HepG2 (cell line): ENCODE results near the gene SYT1. TPM values are rescaled to one million over a fixed set of nuclear protein-coding genes. Genes with fewer than 3 reads are reported as not detected.

Source experiments
- ATAC-seq: fragments of 200-7000 bp; cut with Tn5 transposase; 3 replicates; pipeline ENCODE4 v1.9.1; 2020; ENCODE audit warnings: mild to moderate bottlenecking, moderate library complexity
- BruUV-seq: library from RNA; stranded (reverse); fragments of 400-500 nt; replicated peaks from 2 replicates; lab custom pipeline; 2021; lab: Mats Ljungman, UMichigan
- CTCF ChIA-PET: fragments of 300-600 bp; formaldehyde crosslinking; extraction: SDS; loops from one replicate; lab custom pipeline; 2021; ENCODE audit warnings: low total read pairs, inconsistent platforms, low intra/inter-chr PET ratio; lab: Yijun Ruan, JAX
- POLR2A ChIA-PET: fragments of 350-600 bp; sonication (Branson Sonifier 250); formaldehyde crosslinking; loops from one replicate; lab custom pipeline; 2020; ENCODE audit warnings: antibody characterized with exemption, inconsistent platforms; lab: Yijun Ruan, JAX
- DNase-seq: peaks from one replicate; pipeline ENCODE4 v3.0.0-alpha.2; 2015; ENCODE audit warnings: low spot score
- FAIRE-seq: peaks from 3 replicates; lab custom pipeline; 2011; peaks lifted over from hg19 to GRCh38; lab: Jason Lieb, UNC
- H2AFZ ChIP-seq: one replicate; pipeline ENCODE4 v1.6.1; 2011; ENCODE audit warnings: low read length, inconsistent platforms
- H3K27ac ChIP-seq: fragments of 300-600 bp; 3 replicates; pipeline ENCODE4 v1.8.0; 2011; ENCODE audit warnings: mixed run types, mild to moderate bottlenecking, mixed read lengths, low read length, inconsistent platforms; ENCODE audit not compliant: insufficient read depth; ENCODE audit errors: extremely low read length
- H3K27me3 ChIP-seq, 2 experiments: fragments of 200-600 bp in 1 of 2; 2 replicates in 1 of 2; 3 replicates in 1 of 2; pipeline versions ENCODE4 v1.6.0 to v1.8.0; 2011; ENCODE audit warnings: low read length in 2 of 2, mild to moderate bottlenecking in 2 of 2, moderate library complexity in 2 of 2, inconsistent platforms in 1 of 2; ENCODE audit not compliant: insufficient read depth in 2 of 2, control insufficient read depth in 1 of 2
- H3K36me3 ChIP-seq, 2 experiments: fragments of 200-600 bp in 1 of 2; replicated peaks in 1 of 2; 2 replicates in 1 of 2; 3 replicates in 1 of 2; pipeline versions ENCODE4 v1.5.1 to v1.8.0; 2011; ENCODE audit warnings: low read length in 2 of 2, inconsistent platforms in 1 of 2; ENCODE audit not compliant: insufficient read depth in 2 of 2, control insufficient read depth in 1 of 2
- H3K4me1 ChIP-seq: 2 replicates; pipeline ENCODE4 v1.5.1; 2012; ENCODE audit warnings: low read length, inconsistent platforms; ENCODE audit not compliant: insufficient read depth
- H3K4me2 ChIP-seq: 2 replicates; pipeline ENCODE4 v1.6.0; 2011; ENCODE audit warnings: low read depth, low read length, inconsistent platforms
- H3K4me3 ChIP-seq, 3 experiments: fragments of 200-600 bp in 1 of 3; sonication (generic), shearing (Covaris generic) in 1 of 3; replicated peaks in 1 of 3; 2 replicates each; pipeline ENCODE4 v1.5.1; 2011 to 2016; ENCODE audit warnings: low read length in 3 of 3, inconsistent platforms in 2 of 3, low read depth in 2 of 3, mild to moderate bottlenecking in 2 of 3, control low read depth in 1 of 3, mixed read lengths in 1 of 3; ENCODE audit not compliant: insufficient read depth in 1 of 3
- H3K79me2 ChIP-seq: one replicate; pipeline ENCODE4 v1.6.1; 2011; ENCODE audit warnings: low read length, inconsistent platforms; ENCODE audit not compliant: insufficient read depth
- H3K9ac ChIP-seq: 2 replicates; pipeline ENCODE4 v1.6.0; 2011; ENCODE audit warnings: mild to moderate bottlenecking, low read depth, low read length, inconsistent platforms; ENCODE audit not compliant: insufficient read depth
- H3K9me3 ChIP-seq: 2 replicates; pipeline ENCODE4 v1.5.1; 2012; ENCODE audit warnings: mild to moderate bottlenecking, low read length
- H4K20me1 ChIP-seq: 2 replicates; pipeline ENCODE4 v1.6.0; 2011; ENCODE audit warnings: inconsistent platforms, mild to moderate bottlenecking, low read length, moderate library complexity; ENCODE audit not compliant: insufficient read depth
- ARHGAP35 ChIP-seq: sonication (generic); formaldehyde crosslinking; IDR thresholded peaks from 2 replicates; pipeline ENCODE4 v1.9.0; 2022; ENCODE audit warnings: mild to moderate bottlenecking, inconsistent platforms, moderate library complexity, missing genetic modification reagents, borderline replicate concordance
- ARNTL ChIP-seq: sonication (generic); formaldehyde crosslinking; IDR thresholded peaks from 2 replicates; pipeline ENCODE4 v1.4.0; 2020; ENCODE audit warnings: mild to moderate bottlenecking, missing genetic modification reagents
- EZH2 ChIP-seq: conservative IDR thresholded peaks from 2 replicates; pipeline ENCODE4 v1.6.1; 2012; ENCODE audit warnings: mild to moderate bottlenecking, low read depth, low read length, moderate library complexity
- GMEB2 ChIP-seq: IDR thresholded peaks from 2 replicates; pipeline ENCODE4 v1.6.1; 2016; ENCODE audit warnings: missing biosample characterization, missing genetic modification reagents, low read depth
- KAT2B ChIP-seq: fragments of 150-350 bp; IDR thresholded peaks from 2 replicates; pipeline ENCODE4 v1.6.1; 2014; ENCODE audit warnings: low read depth, low read length, borderline replicate concordance
- NCOA5 ChIP-seq: sonication (generic); formaldehyde crosslinking; IDR thresholded peaks from 2 replicates; pipeline ENCODE4 v1.4.0; 2020; ENCODE audit warnings: missing genetic modification reagents
- PAXIP1 ChIP-seq: sonication (generic); formaldehyde crosslinking; conservative IDR thresholded peaks from 2 replicates; pipeline ENCODE4 v1.4.0; 2020; ENCODE audit warnings: mild to moderate bottlenecking, missing genetic modification reagents, moderate library complexity
- ZBTB49 ChIP-seq: sonication (generic); formaldehyde crosslinking; IDR thresholded peaks from 2 replicates; pipeline ENCODE4 v1.4.0; 2020; ENCODE audit warnings: missing genetic modification reagents, borderline replicate concordance
- ZNF124 ChIP-seq: sonication (generic); formaldehyde crosslinking; IDR thresholded peaks from 2 replicates; pipeline ENCODE4 v1.4.0; 2020; ENCODE audit warnings: missing genetic modification reagents
- ZNF138 ChIP-seq: sonication (generic); formaldehyde crosslinking; IDR thresholded peaks from 2 replicates; pipeline ENCODE4 v1.5.0; 2020; ENCODE audit warnings: mild to moderate bottlenecking, low read depth, missing genetic modification reagents
- ZNF414 ChIP-seq: sonication (generic); formaldehyde crosslinking; IDR thresholded peaks from 2 replicates; pipeline ENCODE4 v1.5.0; 2020; ENCODE audit warnings: missing genetic modification reagents
- ZNF546 ChIP-seq: sonication (generic); formaldehyde crosslinking; conservative IDR thresholded peaks from 2 replicates; pipeline ENCODE4 v1.8.1; 2023; ENCODE audit warnings: mild to moderate bottlenecking, missing genetic modification reagents
- ZNF605 ChIP-seq: sonication (generic); formaldehyde crosslinking; IDR thresholded peaks from 2 replicates; pipeline ENCODE4 v1.8.0; 2022; ENCODE audit warnings: mild to moderate bottlenecking, missing genetic modification reagents
- ZSCAN31 ChIP-seq: sonication (generic); formaldehyde crosslinking; IDR thresholded peaks from 2 replicates; pipeline ENCODE4 v1.5.0; 2020; ENCODE audit warnings: low read depth, mild to moderate bottlenecking, missing genetic modification reagents
- ZZZ3 ChIP-seq: sonication (generic); formaldehyde crosslinking; IDR thresholded peaks from 2 replicates; pipeline ENCODE4 v1.4.0; 2020; ENCODE audit warnings: missing genetic modification reagents, mild to moderate bottlenecking, borderline replicate concordance
- WGBS: methylation state at CpG from one replicate; pipeline ENCODE4 v1.1.6; 2017; ENCODE audit warnings: low lambda C conversion rate; 5-methylcytosine and 5-hydroxymethylcytosine counted together
- in situ Hi-C: cut with HindIII; loops from 2 replicates; pipeline ENCODE4 v1.10.0; 2017; ENCODE audit warnings: low pct_unique_long_range_greater_than_20kb; ENCODE audit not compliant: extremely low pct_ligation_motif_present
- intact Hi-C: fragments of 100-400 bp; cut with micrococcal nuclease; formaldehyde crosslinking; loops from one replicate; pipeline ENCODE4 v1.10.0; 2022; ENCODE audit not compliant: unreplicated experiment
- polyA plus RNA-seq, 8 experiments: library from polyadenylated mRNA; depleted of rRNA in 3 of 8; stranded (reverse) in 7 of 8; unstranded in 1 of 8; fragments of >200 nt; fragmentation: Illumina TruSeq in 4 of 8; extraction: Trizol in 4 of 8; gene quantifications; 2 replicates each; pipeline versions ENCODE4 v1.2.1 to v1.2.3, GENCODE V29; 2011 to 2016; ENCODE audit warnings: low read depth in 4 of 8, missing spikeins in 1 of 8, mixed read lengths in 1 of 8; ENCODE audit not compliant: insufficient read depth in 1 of 8
- total RNA-seq, 5 experiments: library from RNA; depleted of rRNA; stranded (reverse); fragments of >200 nt; fragmentation: Illumina TruSeq; extraction: Trizol; gene quantifications; 2 replicates each; pipeline ENCODE4 v1.2.3, GENCODE V29; 2016; ENCODE audit warnings: low read depth in 1 of 5

Gene SYT1
- total and polyA plus RNA-seq, 2 of the 13 experiments (the other 11 are each of a cell fraction or from before 2014, with no cell fraction given), result not detected

- TF ChIP-seq ZNF546 (no peak), ZZZ3 (CRISPR knock-in tag) (no peak), ZNF124 (CRISPR knock-in tag) (no peak), KAT2B (no peak), PAXIP1 (CRISPR knock-in tag) (no peak), EZH2 (no peak)
These were observed 181.4 kb downstream of the SYT1 start (continued) for GRCh38 chr12:79046021-79046420.

GRCh38 chr12:79048962-79049361 lies 184.4 kb downstream of the SYT1 start:
- Histone ChIP-seq H3K36me3 (no peaks in the 10 kb centered on the region), H3K79me2 (no peaks in the 10 kb centered on the region), H3K4me3 (no peak overlapping the region), H4K20me1 (no peaks in the 10 kb centered on the region), H3K4me2 (no peak overlapping the region), H3K4me1 (0 out of 2 replicates have a peak, but pooled peaks cover 4% of the 10 kb centered on the region), H3K27me3 (no peaks in the 10 kb centered on the region), H3K9ac (no peak overlapping the region)
- intact Hi-C loops, result no loop called here
- WGBS, result 0% methylated on average over 3 of the region's 3 CpGs
- CTCF ChIA-PET, result no interaction called here
- DNase-seq (no peak), ATAC-seq (no peak), FAIRE-seq (no peak)
- in situ Hi-C loops, result no loop called here
- BruUV-seq, result no TSS peak
- TF ChIP-seq ZNF414, result no peak
- TF ChIP-seq ZNF605, result no peak
- TF ChIP-seq ZNF138, result no peak
- no peak for TF ChIP-seq ZBTB49 (CRISPR knock-in tag)
- no peak for TF ChIP-seq ARHGAP35
- no peak for TF ChIP-seq GMEB2 (CRISPR knock-in tag)
- no peak for TF ChIP-seq NCOA5
- no peak for TF ChIP-seq ZSCAN31 (CRISPR knock-in tag)
- TF ChIP-seq ARNTL (CRISPR knock-in tag), result no peak
- TF ChIP-seq, all 625 proteins: peak for 0
- POLR2A ChIA-PET, result no interaction called here
- Histone ChIP-seq H2AFZ (no peak overlapping the region), H3K9me3 (no peaks in the 10 kb centered on the region), H3K27ac (no peak overlapping the region)
